Karpas-422 (cell line): Measurements from ENCODE around the gene KRT73. TPM values are rescaled to one million over a fixed set of nuclear protein-coding genes. Genes with fewer than 3 reads are reported as not detected.

Experiments used
- DNase-seq: peaks from one replicate; pipeline ENCODE4 v3.0.0-alpha.2; 2015
- H2AFZ ChIP-seq: fragments of 200-600 bp; sonication (generic); 2 replicates; pipeline ENCODE4 v1.6.1; 2014; ENCODE audit warnings: antibody characterized with exemption, low read length, mixed read lengths
- H3K27ac ChIP-seq: fragments of 200-600 bp; sonication (generic); 2 replicates; pipeline ENCODE4 v1.5.1; 2014; ENCODE audit warnings: mild to moderate bottlenecking, low read length, moderate library complexity
- H3K27me3 ChIP-seq: fragments of 200-600 bp; sonication (generic); 2 replicates; pipeline ENCODE4 v1.6.1; 2014; ENCODE audit warnings: low read length, mixed read lengths
- H3K36me3 ChIP-seq: fragments of 200-600 bp; sonication (generic); 2 replicates; pipeline ENCODE4 v1.6.1; 2014; ENCODE audit warnings: low read length, mixed read lengths; ENCODE audit not compliant: insufficient read depth
- H3K4me1 ChIP-seq: fragments of 200-600 bp; sonication (generic); 2 replicates; pipeline ENCODE4 v1.6.1; 2014; ENCODE audit warnings: mild to moderate bottlenecking, low read length, mixed read lengths
- H3K4me2 ChIP-seq: fragments of 200-600 bp; sonication (generic); 2 replicates; pipeline ENCODE4 v1.6.1; 2014; ENCODE audit warnings: low read length, low read depth, mild to moderate bottlenecking; ENCODE audit not compliant: poor library complexity, severe bottlenecking
- H3K4me3 ChIP-seq: fragments of 200-600 bp; sonication (generic); 2 replicates; pipeline ENCODE4 v1.5.1; 2014; ENCODE audit warnings: mild to moderate bottlenecking, antibody characterized with exemption, low read length, mixed read lengths
- H3K79me2 ChIP-seq: fragments of 200-600 bp; sonication (generic); 2 replicates; pipeline ENCODE4 v1.6.1; 2014; ENCODE audit warnings: mild to moderate bottlenecking, low read length, mixed read lengths
- H3K9ac ChIP-seq: fragments of 200-600 bp; sonication (generic); 2 replicates; pipeline ENCODE4 v1.6.0; 2014; ENCODE audit warnings: low read length
- H3K9me2 ChIP-seq: fragments of 200-600 bp; sonication (generic), shearing (Covaris generic); replicated peaks from 2 replicates; pipeline ENCODE4 v1.6.0; 2014; ENCODE audit warnings: mild to moderate bottlenecking, low read length, moderate library complexity; ENCODE audit not compliant: insufficient read depth
- H3K9me3 ChIP-seq: fragments of 300-700, 200-600 bp; sonication (generic); 2 replicates; pipeline ENCODE4 v1.6.1; 2014; ENCODE audit warnings: low read length, mixed read lengths
- H4K20me1 ChIP-seq: fragments of 200-600 bp; sonication (generic); 2 replicates; pipeline ENCODE4 v1.6.1; 2014; ENCODE audit warnings: mild to moderate bottlenecking, antibody characterized with exemption, low read length, low read depth; ENCODE audit not compliant: insufficient read depth
- total RNA-seq: library from RNA; depleted of rRNA; stranded (reverse); fragments of >200 nt; shearing (Covaris generic); gene quantifications from 2 replicates; pipeline ENCODE4 v1.2.3, GENCODE V29; 2014; ENCODE audit warnings: low replicate concordance

The KRT73 gene
- total RNA-seq, 1 experiment from 2014 or later = not detected

- Histone ChIP-seq H3K79me2 (no peaks in the 10 kb centered on the region), H3K9me2 (no peaks in the 10 kb centered on the region), H3K4me1 (no peaks in the 10 kb centered on the region), H3K27ac (no peak overlapping the region), H3K4me3 (no peak overlapping the region), H3K9me3 (no peaks in the 10 kb centered on the region), H4K20me1 (no peaks in the 10 kb centered on the region), H2AFZ (no peak overlapping the region), H3K9ac (no peak overlapping the region), H3K27me3 (no peaks in the 10 kb centered on the region), H3K4me2 (no peak overlapping the region), H3K36me3 (no peaks in the 10 kb centered on the region)
- DNase-seq = no peak
These were observed 11.7 kb downstream of the KRT73 start for GRCh38 chr12:52606581-52607218.

GRCh38 chr12:52606096-52606495, 12.3 kb downstream of the KRT73 start:
- DNase-seq = no peak
- Histone ChIP-seq H4K20me1 (no peaks in the 10 kb centered on the region), H3K4me2 (no peak overlapping the region), H3K4me3 (no peak overlapping the region), H3K9me2 (no peaks in the 10 kb centered on the region), H3K79me2 (no peaks in the 10 kb centered on the region), H2AFZ (no peak overlapping the region), H3K27ac (no peak overlapping the region), H3K9me3 (no peaks in the 10 kb centered on the region), H3K4me1 (no peaks in the 10 kb centered on the region), H3K27me3 (no peaks in the 10 kb centered on the region), H3K9ac (no peak overlapping the region), H3K36me3 (no peaks in the 10 kb centered on the region)

GRCh38 chr12:52605542-52605941, 12.8 kb downstream of the KRT73 start:
- Histone ChIP-seq H3K9me2 (no peaks in the 10 kb centered on the region), H3K27ac (no peak overlapping the region), H3K4me2 (no peak overlapping the region), H3K4me1 (no peaks in the 10 kb centered on the region), H3K36me3 (no peaks in the 10 kb centered on the region), H3K9me3 (no peaks in the 10 kb centered on the region), H3K4me3 (no peak overlapping the region), H3K27me3 (no peaks in the 10 kb centered on the region), H3K9ac (no peak overlapping the region), H4K20me1 (no peaks in the 10 kb centered on the region), H3K79me2 (no peaks in the 10 kb centered on the region), H2AFZ (no peak overlapping the region)
- no peak for DNase-seq

- Histone ChIP-seq H3K36me3 (no peaks in the 10 kb centered on the region), H3K9me2 (no peaks in the 10 kb centered on the region), H3K9ac (no peak overlapping the region), H2AFZ (no peak overlapping the region), H3K27ac (no peak overlapping the region), H3K9me3 (no peaks in the 10 kb centered on the region), H3K4me3 (no peak overlapping the region), H3K4me1 (no peaks in the 10 kb centered on the region), H3K79me2 (no peaks in the 10 kb centered on the region), H3K4me2 (no peak overlapping the region), H3K27me3 (no peaks in the 10 kb centered on the region), H4K20me1 (no peaks in the 10 kb centered on the region)
- DNase-seq = no peak
These were observed 13.5 kb downstream of the KRT73 start for GRCh38 chr12:52604859-52605258.

- DNase-seq = no peak
- H4K20me1 ChIP-seq = no peaks in the 10 kb centered on the region
- H3K27ac ChIP-seq = no peak overlapping the region
- no peaks in the 10 kb centered on the region for H3K27me3 ChIP-seq
- H3K4me3 ChIP-seq = no peak overlapping the region
- no peak overlapping the region for H2AFZ ChIP-seq
- no peak overlapping the region for H3K4me2 ChIP-seq
- no peaks in the 10 kb centered on the region for H3K36me3 ChIP-seq
- no peaks in the 10 kb centered on the region for H3K9me3 ChIP-seq
- no peaks in the 10 kb centered on the region for H3K79me2 ChIP-seq
- no peaks in the 10 kb centered on the region for H3K9me2 ChIP-seq
- no peak overlapping the region for H3K9ac ChIP-seq
- no peaks in the 10 kb centered on the region for H3K4me1 ChIP-seq
These were observed 15.0 kb downstream of the KRT73 start for GRCh38 chr12:52603314-52603713.

GRCh38 chr12:52602552-52602951, 15.8 kb downstream of the KRT73 start:
- Histone ChIP-seq H3K27ac (no peak overlapping the region), H3K4me1 (no peaks in the 10 kb centered on the region)
- no peak for DNase-seq

GRCh38 chr12:52601671-52602070, 16.7 kb downstream of the KRT73 start:
- no peak overlapping the region for H3K4me2 ChIP-seq
- no peaks in the 10 kb centered on the region for H3K9me3 ChIP-seq
- no peaks in the 10 kb centered on the region for H3K9me2 ChIP-seq
- no peaks in the 10 kb centered on the region for H3K27me3 ChIP-seq
- H2AFZ ChIP-seq = no peak overlapping the region
- H4K20me1 ChIP-seq = no peaks in the 10 kb centered on the region
- no peak overlapping the region for H3K27ac ChIP-seq
- H3K4me3 ChIP-seq = no peak overlapping the region
- no peaks in the 10 kb centered on the region for H3K4me1 ChIP-seq
- no peak overlapping the region for H3K9ac ChIP-seq
- no peak for DNase-seq
- no peaks in the 10 kb centered on the region for H3K79me2 ChIP-seq
- no peaks in the 10 kb centered on the region for H3K36me3 ChIP-seq

More at GRCh38 chr12:52602552-52602951, 15.8 kb downstream of the KRT73 start:
- H3K79me2 ChIP-seq = no peaks in the 10 kb centered on the region
- no peak overlapping the region for H2AFZ ChIP-seq
- H3K4me3 ChIP-seq = no peak overlapping the region
- no peaks in the 10 kb centered on the region for H3K36me3 ChIP-seq
- H3K9me3 ChIP-seq = no peaks in the 10 kb centered on the region
- H4K20me1 ChIP-seq = no peaks in the 10 kb centered on the region
- H3K9me2 ChIP-seq = no peaks in the 10 kb centered on the region
- H3K9ac ChIP-seq = no peak overlapping the region
- H3K4me2 ChIP-seq = no peak overlapping the region
- H3K27me3 ChIP-seq = no peaks in the 10 kb centered on the region

- Histone ChIP-seq H3K4me1 (no peaks in the 10 kb centered on the region), H3K9me2 (no peaks in the 10 kb centered on the region), H3K36me3 (no peaks in the 10 kb centered on the region), H3K27me3 (no peaks in the 10 kb centered on the region), H3K9ac (no peak within 1 kb of the TSS), H3K79me2 (no peaks in the 10 kb centered on the region), H3K9me3 (no peaks in the 10 kb centered on the region), H4K20me1 (no peaks in the 10 kb centered on the region), H3K4me2 (no peak within 1 kb of the TSS), H3K4me3 (no peak within 1 kb of the TSS), H3K27ac (no peak within 1 kb of the TSS), H2AFZ (no peak within 1 kb of the TSS)
- no peak for DNase-seq
These were observed 17.3 kb downstream of the KRT73 start, which contains the start of gene KRT72 for GRCh38 chr12:52600941-52601481. Gene KRT72 (minus strand): TSS chr12:52601463. CDS start chr12:52601452, 11 bp downstream.
